IMR-90 (cell line): ENCODE measurements around the gene FOXK1. TPM values are rescaled to one million over a fixed set of nuclear protein-coding genes. Genes with fewer than 3 reads are reported as not detected.

Experiments
- ATAC-seq: fragments of 200-7000 bp; cut with Tn5 transposase; 2 replicates; pipeline ENCODE4 v1.9.1; 2020; ENCODE audit warnings: low read depth, mild to moderate bottlenecking, moderate library complexity
- BruUV-seq: library from RNA; stranded (reverse); fragments of 400-500 nt; replicated peaks from 2 replicates; lab custom pipeline; 2021; lab: Mats Ljungman, UMichigan
- CTCF ChIA-PET: fragments of 300-600 bp; formaldehyde crosslinking; extraction: SDS; loops from one replicate; lab custom pipeline; 2021; ENCODE audit warnings: antibody characterized with exemption; lab: Yijun Ruan, JAX
- POLR2A ChIA-PET: fragments of 300-600 bp; sonication (Branson Sonifier 250); formaldehyde crosslinking; loops from one replicate; lab custom pipeline; 2022; ENCODE audit warnings: antibody characterized with exemption; ENCODE audit not compliant: unreplicated experiment; lab: Charles Lee
- DNase-seq: peaks from one replicate; pipeline ENCODE4 v3.0.0; 2013
- H2AFZ ChIP-seq: replicated peaks from 2 replicates; pipeline ENCODE3; 2013; ENCODE audit warnings: low read length, mild to moderate bottlenecking; ENCODE audit not compliant: poor library complexity
- H2AK5ac ChIP-seq: 2 replicates; pipeline ENCODE4 v1.6.1; 2013; ENCODE audit warnings: low read depth, low read length, inconsistent platforms
- H2AK9ac ChIP-seq: replicated peaks from 2 replicates; pipeline ENCODE3; 2013; ENCODE audit warnings: mild to moderate bottlenecking, low read depth, low read length, moderate library complexity; ENCODE audit not compliant: poor library complexity
- H2BK120ac ChIP-seq: 2 replicates; pipeline ENCODE4 v1.6.1; 2013; ENCODE audit warnings: low read depth, low read length, inconsistent platforms
- H2BK15ac ChIP-seq: 3 replicates; pipeline ENCODE4 v1.6.1; 2013; ENCODE audit warnings: low read depth, low read length, inconsistent platforms
- H2BK20ac ChIP-seq: 2 replicates; pipeline ENCODE4 v1.6.1; 2013; ENCODE audit warnings: low read depth, mild to moderate bottlenecking, inconsistent platforms, low read length, moderate library complexity
- H2BK5ac ChIP-seq: 2 replicates; pipeline ENCODE4 v1.6.1; 2013; ENCODE audit warnings: mild to moderate bottlenecking, low read depth, low read length, inconsistent platforms; ENCODE audit not compliant: poor library complexity, severe bottlenecking
- H3K14ac ChIP-seq: replicated peaks from 2 replicates; pipeline ENCODE4 v1.6.1; 2013; ENCODE audit warnings: low read depth, low read length, inconsistent platforms
- H3K18ac ChIP-seq: 2 replicates; pipeline ENCODE4 v1.6.1; 2013; ENCODE audit warnings: low read depth, low read length, control low read depth
- H3K23ac ChIP-seq: 2 replicates; pipeline ENCODE4 v1.6.1; 2013; ENCODE audit warnings: low read depth, low read length, inconsistent platforms
- H3K27ac ChIP-seq: 2 replicates; pipeline ENCODE4 v1.5.1; 2013; ENCODE audit warnings: mild to moderate bottlenecking, control low read depth, low read length; ENCODE audit not compliant: insufficient read depth
- H3K27me3 ChIP-seq: 2 replicates; pipeline ENCODE4 v1.6.1; 2013; ENCODE audit warnings: low read length; ENCODE audit not compliant: control insufficient read depth, insufficient read depth
- H3K36me3 ChIP-seq: 2 replicates; pipeline ENCODE4 v1.6.1; 2013; ENCODE audit warnings: low read length, mixed read lengths; ENCODE audit not compliant: control insufficient read depth, insufficient read depth
- H3K4ac ChIP-seq: 2 replicates; pipeline ENCODE4 v1.6.1; 2013; ENCODE audit warnings: low read depth, low read length, inconsistent platforms
- H3K4me1 ChIP-seq: 2 replicates; pipeline ENCODE4 v1.6.1; 2013; ENCODE audit warnings: low read length, mixed read lengths; ENCODE audit not compliant: control insufficient read depth, insufficient read depth
- H3K4me2 ChIP-seq: 2 replicates; pipeline ENCODE4 v1.6.1; 2013; ENCODE audit warnings: low read depth, mild to moderate bottlenecking, control low read depth, low read length, moderate library complexity
- H3K4me3 ChIP-seq: 2 replicates; pipeline ENCODE4 v1.5.1; 2013; ENCODE audit warnings: low read depth, mild to moderate bottlenecking, control low read depth, low read length, moderate library complexity; ENCODE audit not compliant: insufficient read depth
- H3K56ac ChIP-seq: 2 replicates; pipeline ENCODE4 v1.6.1; 2013; ENCODE audit warnings: low read length, inconsistent platforms; ENCODE audit not compliant: insufficient read depth; ENCODE audit errors: extremely low read depth
- H3K79me1 ChIP-seq, 2 experiments: 2 replicates each; pipeline ENCODE4 v1.6.1; 2013; ENCODE audit warnings: low read length in 2 of 2, inconsistent platforms in 1 of 2, low read depth in 1 of 2
- H3K9ac ChIP-seq: 2 replicates; pipeline ENCODE4 v1.6.1; 2013; ENCODE audit warnings: low read depth, low read length, control low read depth
- H3K9me1 ChIP-seq: 2 replicates; pipeline ENCODE4 v1.6.1; 2013; ENCODE audit warnings: low read length, inconsistent platforms; ENCODE audit not compliant: insufficient read depth
- H3K9me3 ChIP-seq: 2 replicates; pipeline ENCODE4 v1.6.1; 2013; ENCODE audit warnings: low read length; ENCODE audit not compliant: control insufficient read depth, insufficient read depth
- H4K20me1 ChIP-seq: 2 replicates; pipeline ENCODE4 v1.6.1; 2013; ENCODE audit warnings: low read length, inconsistent platforms; ENCODE audit not compliant: insufficient read depth
- H4K5ac ChIP-seq: 2 replicates; pipeline ENCODE4 v1.6.1; 2013; ENCODE audit warnings: mild to moderate bottlenecking, low read depth, low read length, control low read depth
- H4K8ac ChIP-seq, 2 experiments: 2 replicates each; pipeline ENCODE4 v1.6.1; 2013; ENCODE audit warnings: low read depth in 2 of 2, low read length in 2 of 2, control low read depth in 1 of 2, inconsistent platforms in 1 of 2
- H4K91ac ChIP-seq: 2 replicates; pipeline ENCODE4 v1.6.1; 2013; ENCODE audit warnings: low read depth, low read length, inconsistent platforms; ENCODE audit not compliant: insufficient read depth
- BHLHE40 ChIP-seq: fragments of 150-350 bp; IDR thresholded peaks from 2 replicates; pipeline ENCODE4 v1.6.1; 2016; ENCODE audit warnings: mild to moderate bottlenecking, low read depth, low read length
- CHD1 ChIP-seq: IDR thresholded peaks from 2 replicates; pipeline ENCODE4 v1.6.1; 2012; ENCODE audit warnings: low read depth, low read length, improper control_type of control experiment
- FOS ChIP-seq: fragments of 150-350 bp; IDR thresholded peaks from 2 replicates; pipeline ENCODE4 v1.6.1; 2016; ENCODE audit warnings: low read depth, low read length
- MAFK ChIP-seq: IDR thresholded peaks from 2 replicates; pipeline ENCODE4 v1.6.1; 2012; ENCODE audit warnings: low read depth, low read length, improper control_type of control experiment
- MAZ ChIP-seq: IDR thresholded peaks from 2 replicates; pipeline ENCODE4 v1.6.1; 2012; ENCODE audit warnings: low read depth, mild to moderate bottlenecking, low read length, improper control_type of control experiment, moderate library complexity, borderline replicate concordance
- MXI1 ChIP-seq: IDR thresholded peaks from 2 replicates; pipeline ENCODE4 v1.6.1; 2012; ENCODE audit warnings: low read depth, mild to moderate bottlenecking, low read length, moderate library complexity, borderline replicate concordance
- POLR2A ChIP-seq: IDR thresholded peaks from 2 replicates; pipeline ENCODE4 v1.6.1; 2012; ENCODE audit warnings: mild to moderate bottlenecking, low read depth, low read length
- RAD21 ChIP-seq: IDR thresholded peaks from 2 replicates; pipeline ENCODE4 v1.6.1; 2012; ENCODE audit warnings: low read length, improper control_type of control experiment
- RCOR1 ChIP-seq: IDR thresholded peaks from 2 replicates; pipeline ENCODE4 v1.6.1; 2012; ENCODE audit warnings: mild to moderate bottlenecking, low read length, improper control_type of control experiment; ENCODE audit not compliant: insufficient replicate concordance
- RFX5 ChIP-seq: IDR thresholded peaks from 2 replicates; pipeline ENCODE4 v1.8.0; 2012; ENCODE audit warnings: low read depth, mild to moderate bottlenecking, low read length, moderate library complexity
- SMC3 ChIP-seq: fragments of 150-350 bp; IDR thresholded peaks from 2 replicates; pipeline ENCODE4 v1.6.1; 2016; ENCODE audit warnings: low read depth, mild to moderate bottlenecking, antibody characterized with exemption, low read length, moderate library complexity
- WGBS, 2 experiments: methylation state at CpG; one replicate each; pipeline versions ENCODE4 v1.1.5 to v1.1.7; 2013; ENCODE audit warnings: missing lambda C conversion rate in 2 of 2; ENCODE audit not compliant: insufficient read length in 1 of 2; ENCODE audit errors: extremely low coverage in 2 of 2; 5-methylcytosine and 5-hydroxymethylcytosine counted together
- dilution Hi-C: fragments of 300-500 bp; cut with HindIII; formaldehyde crosslinking; loops from one replicate; pipeline ENCODE4 v1.14.3; 2018; ENCODE audit warnings: low sequenced_read_pairs; ENCODE audit not compliant: unreplicated experiment
- in situ Hi-C: fragments of 300-500 bp; cut with MboI; formaldehyde crosslinking; loops from 3 replicates; pipeline ENCODE4 v1.14.3; 2019; ENCODE audit warnings: low sequenced_read_pairs, inconsistent platforms, mixed read lengths
- intact Hi-C: fragments of 100-400 bp; cut with micrococcal nuclease; formaldehyde crosslinking; loops from 2 replicates; pipeline ENCODE4 v1.10.0; 2022
- polyA plus RNA-seq, 3 experiments: library from polyadenylated mRNA; depleted of rRNA; stranded (reverse); fragments of >200 nt; gene quantifications; 2 replicates each; pipeline ENCODE4 v1.2.3, GENCODE V29; 2012; ENCODE audit warnings: low replicate concordance in 1 of 3
- total RNA-seq: library from RNA; depleted of rRNA; stranded (reverse); fragments of >200 nt; gene quantifications from 2 replicates; pipeline ENCODE4 v1.2.3, GENCODE V29; 2012
- TF ChIP-seq, protein P1 (sequence below): fragments of 150-350 bp; IDR thresholded peaks from 2 replicates; pipeline ENCODE4 v1.6.1; 2016; ENCODE audit warnings: low read depth, mild to moderate bottlenecking, low read length, moderate library complexity, borderline replicate concordance

FOXK1 gene
- total and polyA plus RNA-seq, 2 of the 4 experiments (the other 2 are of a cell fraction), result 4.3 to 8.8 TPM

DNA sequence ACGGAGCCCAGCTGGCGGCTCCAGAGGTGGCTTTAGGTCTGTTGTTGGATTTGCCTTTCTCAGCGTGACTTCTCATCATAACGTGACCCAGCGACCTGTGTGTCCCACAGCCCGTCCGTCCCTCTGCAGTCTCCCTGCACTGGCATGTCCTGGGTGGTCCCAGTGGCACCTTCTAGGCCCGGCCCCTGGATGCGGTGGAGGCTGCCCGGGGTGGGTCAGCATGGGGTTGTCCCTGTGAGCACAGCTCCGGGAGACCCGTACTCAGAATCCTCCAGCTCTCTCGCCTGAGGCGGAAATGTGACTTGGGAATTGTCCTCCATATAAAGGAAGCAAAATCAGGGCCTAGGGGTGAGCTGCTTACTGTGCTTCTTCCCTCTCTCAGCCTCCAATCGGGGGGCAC, 67.7 kb downstream of the FOXK1 start:
- peaks cover 17% of the 10 kb centered on the region; the same call in 1 of the 2 replicates for H4K20me1 ChIP-seq
- no peak overlapping the region for H2AFZ ChIP-seq
- dilution Hi-C loops (no loop called here), in situ Hi-C loops (loop anchor here (25.0 kb wide), 1 partner anchor 1887 kb away; no protein-coding TSS in a partner anchor), intact Hi-C loops (no loop called here)
- no peak for DNase-seq
- H2BK120ac ChIP-seq, result no peak overlapping the region
- H3K79me1 ChIP-seq, result peaks cover 12 to 63% of the 10 kb centered on the region in 2 experiments; a peak in 3 of 4 replicates
- ATAC-seq, result no peak
- no peak overlapping the region for H2BK5ac ChIP-seq
- H3K4me2 ChIP-seq, result no peak overlapping the region
- H3K27ac ChIP-seq, result no peak overlapping the region
- H3K9ac ChIP-seq, result no peak overlapping the region
- H2BK15ac ChIP-seq, result no peak overlapping the region
- no peaks in the 10 kb centered on the region for H3K27me3 ChIP-seq
- no peak overlapping the region for H2AK5ac ChIP-seq
- peaks cover 3% of the 10 kb centered on the region; the same call in 1 of the 2 replicates for H3K4me1 ChIP-seq
- H3K23ac ChIP-seq, result no peak overlapping the region
- H3K14ac ChIP-seq, result no peak overlapping the region
- H3K36me3 ChIP-seq, result peaks cover 47% of the 10 kb centered on the region
- no peak overlapping the region for H3K4ac ChIP-seq
- H3K18ac ChIP-seq, result no peak overlapping the region
- no peaks in the 10 kb centered on the region for H3K9me1 ChIP-seq
- POLR2A ChIA-PET, result no interaction called here
- no peak overlapping the region for H4K8ac ChIP-seq
- H4K5ac ChIP-seq, result no peak overlapping the region
- H2AK9ac ChIP-seq, result peak overlapping the region; percentile 34
- no TSS peak for BruUV-seq
- no peak for TF ChIP-seq MAFK
- TF ChIP-seq RFX5, result no peak
- TF ChIP-seq BHLHE40, result no peak
- no peak for TF ChIP-seq CHD1
- TF ChIP-seq, protein P1, sequence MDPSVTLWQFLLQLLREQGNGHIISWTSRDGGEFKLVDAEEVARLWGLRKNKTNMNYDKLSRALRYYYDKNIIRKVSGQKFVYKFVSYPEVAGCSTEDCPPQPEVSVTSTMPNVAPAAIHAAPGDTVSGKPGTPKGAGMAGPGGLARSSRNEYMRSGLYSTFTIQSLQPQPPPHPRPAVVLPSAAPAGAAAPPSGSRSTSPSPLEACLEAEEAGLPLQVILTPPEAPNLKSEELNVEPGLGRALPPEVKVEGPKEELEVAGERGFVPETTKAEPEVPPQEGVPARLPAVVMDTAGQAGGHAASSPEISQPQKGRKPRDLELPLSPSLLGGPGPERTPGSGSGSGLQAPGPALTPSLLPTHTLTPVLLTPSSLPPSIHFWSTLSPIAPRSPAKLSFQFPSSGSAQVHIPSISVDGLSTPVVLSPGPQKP, result no peak
- TF ChIP-seq POLR2A, result no peak
- no peak for TF ChIP-seq SMC3
- no peak for TF ChIP-seq MAZ
- no peak for TF ChIP-seq RAD21
- TF ChIP-seq RCOR1, result no peak
- no peak for TF ChIP-seq MXI1
- TF ChIP-seq FOS, result no peak
- H3K56ac ChIP-seq, result no peak overlapping the region
- H3K4me3 ChIP-seq, result no peak overlapping the region
- H3K9me3 ChIP-seq, result no peaks in the 10 kb centered on the region
- H4K91ac ChIP-seq, result no peak overlapping the region
- CTCF ChIA-PET, result no interaction called here
- no peak overlapping the region for H2BK20ac ChIP-seq
- WGBS, 2 experiments, result 79% methylated on average over 5 of the region's 15 CpGs; no CpG with 5 or more reads in 1 of the 2 experiments
